Measurements from ENCODE around the gene IL22RA2. TPM values are rescaled to one million over a fixed set of nuclear protein-coding genes. Genes with fewer than 3 reads are reported as not detected.
"Not testable (repeated sequence)": the region's sequence is repeated elsewhere in the genome, so short reads cannot be mapped to it uniquely, and the experiment has no call there.

The IL22RA2 gene
- total RNA-seq, 1 experiment from 2014 or later, result not detected

- ChIA-PET CTCF (no interaction called here), POLR2A (ENCODE audit: unreplicated experiment) (no interaction called here)
- no TSS peak for BruUV-seq (replicated peaks)
- TF ChIP-seq, protein P1, sequence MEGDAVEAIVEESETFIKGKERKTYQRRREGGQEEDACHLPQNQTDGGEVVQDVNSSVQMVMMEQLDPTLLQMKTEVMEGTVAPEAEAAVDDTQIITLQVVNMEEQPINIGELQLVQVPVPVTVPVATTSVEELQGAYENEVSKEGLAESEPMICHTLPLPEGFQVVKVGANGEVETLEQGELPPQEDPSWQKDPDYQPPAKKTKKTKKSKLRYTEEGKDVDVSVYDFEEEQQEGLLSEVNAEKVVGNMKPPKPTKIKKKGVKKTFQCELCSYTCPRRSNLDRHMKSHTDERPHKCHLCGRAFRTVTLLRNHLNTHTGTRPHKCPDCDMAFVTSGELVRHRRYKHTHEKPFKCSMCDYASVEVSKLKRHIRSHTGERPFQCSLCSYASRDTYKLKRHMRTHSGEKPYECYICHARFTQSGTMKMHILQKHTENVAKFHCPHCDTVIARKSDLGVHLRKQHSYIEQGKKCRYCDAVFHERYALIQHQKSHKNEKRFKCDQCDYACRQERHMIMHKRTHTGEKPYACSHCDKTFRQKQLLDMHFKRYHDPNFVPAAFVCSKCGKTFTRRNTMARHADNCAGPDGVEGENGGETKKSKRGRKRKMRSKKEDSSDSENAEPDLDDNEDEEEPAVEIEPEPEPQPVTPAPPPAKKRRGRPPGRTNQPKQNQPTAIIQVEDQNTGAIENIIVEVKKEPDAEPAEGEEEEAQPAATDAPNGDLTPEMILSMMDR (conservative IDR thresholded peaks at IDR 0.05; ENCODE audit: low read depth, low read length), result no peak
- no peak for TF ChIP-seq EZH2phosphoT487 (IDR thresholded peaks at IDR 0.05; ENCODE audit: borderline replicate concordance, low read length)
- TF ChIP-seq EZH2 (IDR thresholded peaks at IDR 0.05; ENCODE audit: low read length, unreplicated experiment), result no peak
- Histone ChIP-seq H3K4me3 (ENCODE audit: low read length) (no peak overlapping the region), H2AFZ (ENCODE audit: low read length) (no peak overlapping the region), H3K27ac (ENCODE audit: low read length) (no peak overlapping the region), H3K4me1 (ENCODE audit: insufficient read depth, low read length) (peaks cover 4% of the 10 kb centered on the region; the same call in 1 of the 2 replicates), H3F3A (ENCODE audit: low read length, unreplicated experiment) (no peaks in the 10 kb centered on the region), H3K36me3 (ENCODE audit: low read depth, low read length) (no peaks in the 10 kb centered on the region), H3K4me2 (ENCODE audit: low read length) (no peak overlapping the region), H3K9me3 (ENCODE audit: low read length) (no peaks in the 10 kb centered on the region), H3K9ac (ENCODE audit: low read length) (no peak overlapping the region), H4K20me1 (ENCODE audit: low read length) (no peaks in the 10 kb centered on the region), H3K27me3 (ENCODE audit: low read length) (no peaks in the 10 kb centered on the region), H3K79me2 (ENCODE audit: low read length) (no peaks in the 10 kb centered on the region), H3K9me2 (replicated peaks; ENCODE audit: low read length) (no peaks in the 10 kb centered on the region)
- DNase-seq (no peak), ATAC-seq (no peak)
- intact Hi-C loops (cut with micrococcal nuclease), result no loop called here
Measured at GRCh38 chr6:137107767-137108105, 65.7 kb downstream of the IL22RA2 start.

- H3K9me3 ChIP-seq (ENCODE audit: low read length); ATAC-seq; H3F3A ChIP-seq (ENCODE audit: low read length, unreplicated experiment); intact Hi-C loops (cut with micrococcal nuclease); H3K9me2 ChIP-seq (replicated peaks; ENCODE audit: low read length); H3K4me3 ChIP-seq (ENCODE audit: low read length); H3K36me3 ChIP-seq (ENCODE audit: low read depth, low read length); BruUV-seq (replicated peaks); POLR2A ChIA-PET (ENCODE audit: unreplicated experiment); H3K27me3 ChIP-seq (ENCODE audit: low read length); H3K4me2 ChIP-seq (ENCODE audit: low read length); H4K20me1 ChIP-seq (ENCODE audit: low read length); H3K4me1 ChIP-seq (ENCODE audit: insufficient read depth, low read length); CTCF ChIA-PET; H3K27ac ChIP-seq (ENCODE audit: low read length); H3K9ac ChIP-seq (ENCODE audit: low read length); DNase-seq; H3K79me2 ChIP-seq (ENCODE audit: low read length); H2AFZ ChIP-seq (ENCODE audit: low read length): not testable (repeated sequence)
Measured at GRCh38 chr6:137107047-137107766, 66.2 kb downstream of the IL22RA2 start.

GRCh38 chr6:137106183-137106582 lies 67.3 kb downstream of the IL22RA2 start:
- intact Hi-C loops (cut with micrococcal nuclease), result no loop called here
- no peaks in the 10 kb centered on the region for H3K79me2 ChIP-seq (ENCODE audit: low read length)
- H3K4me3 ChIP-seq (ENCODE audit: low read length), result no peak overlapping the region
- H3K36me3 ChIP-seq (ENCODE audit: low read depth, low read length), result no peaks in the 10 kb centered on the region
- ATAC-seq (no peak), DNase-seq (no peak)
- ChIA-PET POLR2A (ENCODE audit: unreplicated experiment) (no interaction called here), CTCF (no interaction called here)
- H3K4me1 ChIP-seq (ENCODE audit: insufficient read depth, low read length), result no peaks in the 10 kb centered on the region
- H3F3A ChIP-seq (ENCODE audit: low read length, unreplicated experiment), result no peaks in the 10 kb centered on the region
- H3K9me3 ChIP-seq (ENCODE audit: low read length), result no peaks in the 10 kb centered on the region
- no peak overlapping the region for H2AFZ ChIP-seq (ENCODE audit: low read length)
- TF ChIP-seq EZH2 (IDR thresholded peaks at IDR 0.05; ENCODE audit: low read length, unreplicated experiment), result no peak
- no peak for TF ChIP-seq EZH2phosphoT487 (IDR thresholded peaks at IDR 0.05; ENCODE audit: borderline replicate concordance, low read length)
- TF ChIP-seq, protein P1 (conservative IDR thresholded peaks at IDR 0.05; ENCODE audit: low read depth, low read length), result no peak
- BruUV-seq (replicated peaks), result no TSS peak
- H3K9ac ChIP-seq (ENCODE audit: low read length), result no peak overlapping the region
- H3K9me2 ChIP-seq (replicated peaks; ENCODE audit: low read length), result no peaks in the 10 kb centered on the region
- H3K27ac ChIP-seq (ENCODE audit: low read length), result no peak overlapping the region
- no peaks in the 10 kb centered on the region for H3K27me3 ChIP-seq (ENCODE audit: low read length)
- H4K20me1 ChIP-seq (ENCODE audit: low read length), result no peaks in the 10 kb centered on the region
- H3K4me2 ChIP-seq (ENCODE audit: low read length), result no peak overlapping the region
